ENCODE data around the gene SNORC.

Gene SNORC

DNA sequence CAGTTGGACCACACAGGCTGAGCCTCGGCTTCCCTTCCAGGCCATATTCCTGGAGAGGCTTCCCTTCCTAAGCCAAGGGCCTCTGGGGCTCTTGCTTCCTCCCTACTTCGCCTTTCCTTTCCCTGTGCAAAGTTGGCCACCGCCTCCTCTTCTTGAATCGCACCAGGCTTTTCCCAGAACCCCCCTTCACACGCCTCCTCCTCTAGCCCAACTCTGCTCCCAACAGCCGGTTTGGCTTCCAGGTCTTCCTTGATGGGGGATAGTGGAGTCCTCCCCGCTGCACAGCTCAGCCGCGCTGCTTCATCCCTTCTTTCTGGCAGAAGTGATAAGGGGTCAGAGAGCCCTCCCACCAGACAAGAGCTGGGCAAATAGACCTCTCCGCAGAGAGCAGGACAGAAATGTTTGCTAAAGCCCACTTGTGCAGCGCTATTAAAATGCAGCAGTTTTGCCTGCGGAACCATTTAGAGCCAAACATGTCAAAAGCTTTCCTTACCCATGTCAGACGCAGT is 56.4 kb downstream of the SNORC start:
- DNase-seq (ENCODE audit: low read depth) = no peak

DNA sequence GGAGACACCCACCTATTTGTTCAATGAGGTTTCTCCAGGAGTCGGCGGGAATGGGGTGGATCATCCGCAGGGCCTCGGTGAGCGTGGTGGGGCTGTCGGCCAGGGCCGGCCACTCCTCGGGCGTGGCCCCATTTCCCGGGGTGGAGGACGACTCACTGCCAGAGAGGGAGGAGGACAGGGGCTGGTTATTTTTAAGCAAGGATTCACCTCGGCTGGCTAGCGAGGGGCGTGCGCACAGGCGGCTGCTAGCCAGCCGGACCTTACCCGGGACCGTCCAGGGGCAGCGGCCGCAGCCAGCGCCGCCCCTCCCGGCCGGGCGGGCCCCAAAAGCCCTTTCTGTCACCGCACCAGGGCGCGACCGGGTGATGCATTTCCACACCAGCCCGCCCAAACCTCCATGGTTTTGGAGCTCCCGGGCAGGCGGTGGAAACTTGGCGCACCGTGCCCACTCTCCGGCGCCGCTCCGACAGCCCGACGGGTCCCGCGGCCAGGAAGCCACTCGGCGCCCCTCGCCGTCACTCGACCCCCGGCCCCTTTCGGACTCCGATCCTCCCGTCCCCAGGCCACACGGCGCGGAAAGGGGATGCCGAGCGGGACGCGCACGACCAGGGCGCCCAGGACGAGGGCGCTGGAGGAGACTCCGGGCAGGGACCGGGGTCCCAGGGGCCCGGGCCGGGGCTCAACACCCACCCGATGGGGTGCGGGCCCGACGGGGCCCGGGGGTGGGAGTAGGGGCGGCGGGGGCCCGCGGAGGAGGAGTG is 57.1 kb downstream of the SNORC start:
- DNase-seq (ENCODE audit: low read depth) = no peak

DNA sequence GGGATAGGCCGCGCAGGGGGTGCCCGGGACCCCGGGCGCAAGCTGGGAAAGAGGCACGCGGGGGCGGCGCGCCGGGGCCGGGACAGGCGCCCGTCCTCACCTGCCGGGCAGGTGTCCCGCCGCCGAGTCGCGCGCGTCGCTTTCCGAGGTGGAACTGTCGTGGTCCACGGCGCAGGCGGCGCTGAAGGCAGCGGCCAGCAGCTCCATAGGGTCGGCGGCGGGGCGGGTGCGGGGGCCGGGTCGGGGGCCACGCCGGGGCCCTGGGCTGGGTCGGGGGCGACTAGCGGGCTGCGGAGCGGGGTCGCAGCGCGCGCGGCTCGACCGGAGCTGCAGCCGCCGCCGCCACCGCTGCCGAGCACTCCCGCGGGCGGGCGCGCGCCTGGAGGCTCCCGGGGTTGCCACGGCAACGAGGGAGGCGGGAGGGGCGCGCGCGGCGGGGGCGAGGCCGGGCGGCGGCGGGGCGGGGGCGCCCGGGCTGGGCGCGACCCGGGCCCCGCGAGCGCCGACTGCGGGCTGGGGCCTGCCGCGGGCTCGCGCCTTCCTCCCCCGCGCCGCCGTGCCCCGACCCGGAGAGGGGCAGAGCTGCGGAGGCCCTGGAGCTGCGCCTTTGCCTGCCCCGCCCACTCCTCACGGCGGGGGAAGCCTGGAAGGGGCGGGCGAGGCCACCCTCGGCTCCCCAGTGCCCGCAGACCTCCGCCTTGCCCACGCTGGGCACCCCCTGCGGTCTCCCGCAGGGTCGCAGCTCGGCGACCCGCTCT is 57.9 kb downstream of the SNORC start:
- DNase-seq (ENCODE audit: low read depth) = no peak

All from fibroblast of gingiva (primary cell).